ENCODE measurements around the gene WEE1.

- no peak for TF ChIP-seq POLR2A (IDR thresholded peaks at IDR 0.05)
- no peak for TF ChIP-seq CTCF (IDR thresholded peaks at IDR 0.05)
Measured at GRCh38 chr11:9601876-9602199, 28.4 kb downstream of the WEE1 start.

Data from heart left ventricle (tissue), 13 donors.